GM12874 (cell line): ENCODE measurements around the gene SLC52A3.

ENCODE experiments used
- CTCF ChIP-seq: IDR thresholded peaks from 2 replicates; pipeline ENCODE4 v1.5.1; 2011; ENCODE audit warnings: low read depth, mild to moderate bottlenecking, control low read depth, low read length, moderate library complexity; ENCODE audit not compliant: insufficient read depth

SLC52A3 gene

GRCh38 chr20:792248-792647, 23.9 kb upstream of the SLC52A3 start:
- TF ChIP-seq CTCF: no peak

- no peak for TF ChIP-seq CTCF
Measured at GRCh38 chr20:791056-791455, 22.8 kb upstream of the SLC52A3 start.

- no peak for TF ChIP-seq CTCF
Measured at GRCh38 chr20:787825-788224, 19.5 kb upstream of the SLC52A3 start.

GRCh38 chr20:779771-780170, 11.5 kb upstream of the SLC52A3 start:
- TF ChIP-seq CTCF: no peak

GRCh38 chr20:776165-776564, 7.9 kb upstream of the SLC52A3 start:
- no peak for TF ChIP-seq CTCF

- no peak for TF ChIP-seq CTCF
Measured at GRCh38 chr20:775679-776135, 7.4 kb upstream of the SLC52A3 start.

GRCh38 chr20:774660-775057, 6.4 kb upstream of the SLC52A3 start:
- TF ChIP-seq CTCF: no peak
